Measurements from ENCODE around the gene MAPK6.

The MAPK6 gene

GRCh38 chr15:52098323-52098722 is 79.3 kb downstream of the MAPK6 start:
- WGBS (ENCODE audit: extremely low coverage, insufficient coverage, insufficient read length), result no CpG with 5 or more reads among the region's 2 CpGs
- Histone ChIP-seq H3K4me3 (ENCODE audit: low read depth, low read length) (no peak overlapping the region), H3K14ac (ENCODE audit: low read length) (no peak overlapping the region)

GRCh38 chr15:52099651-52100272 is 80.7 kb downstream of the MAPK6 start:
- H2BK12ac ChIP-seq (ENCODE audit: low read length), result no peak overlapping the region
- no peak for DNase-seq
- H3K23ac ChIP-seq (ENCODE audit: low read length), result no peak overlapping the region
- H3K9ac ChIP-seq (ENCODE audit: low read length), result no peak overlapping the region
- H3K4me3 ChIP-seq (ENCODE audit: low read depth, low read length), result no peak overlapping the region
- no peak overlapping the region for H2BK120ac ChIP-seq (ENCODE audit: insufficient read depth, low read length, poor library complexity)
- no peak overlapping the region for H3K14ac ChIP-seq (ENCODE audit: low read length)
- H3K4me2 ChIP-seq (ENCODE audit: low read length), result no peak overlapping the region
- no peaks in the 10 kb centered on the region for H3K27me3 ChIP-seq (ENCODE audit: insufficient read depth, low read length)
- no peaks in the 10 kb centered on the region for H3K4me1 ChIP-seq (ENCODE audit: control insufficient read depth in 1 of 2, insufficient read depth in 2 of 2, low read length in 2 of 2)
- no peak overlapping the region for H4K12ac ChIP-seq (ENCODE audit: low read depth, low read length)
- no peak overlapping the region for H3K4ac ChIP-seq (ENCODE audit: low read depth, low read length)
- H3K79me2 ChIP-seq (ENCODE audit: control insufficient read depth, insufficient read depth, low read length, poor library complexity), result no peaks in the 10 kb centered on the region
- no peak overlapping the region for H2AK5ac ChIP-seq (ENCODE audit: low read length)
- no peaks in the 10 kb centered on the region for H3K9me3 ChIP-seq (ENCODE audit: insufficient read depth, low read depth, low read length)
- no peak overlapping the region for H4K8ac ChIP-seq (ENCODE audit: low read depth, low read length)
- no peak overlapping the region for H2AFZ ChIP-seq (ENCODE audit: insufficient read depth, low read length, poor library complexity)
- H4K91ac ChIP-seq (ENCODE audit: low read depth, low read length), result no peak overlapping the region
- no peak overlapping the region for H2BK5ac ChIP-seq (ENCODE audit: low read depth, low read length, poor library complexity)
- WGBS (ENCODE audit: extremely low coverage, insufficient coverage, insufficient read length), result 100% methylated on average over 1 of the region's 15 CpGs
- no peak overlapping the region for H3K27ac ChIP-seq (ENCODE audit: low read depth, low read length)
- no peaks in the 10 kb centered on the region for H3K36me3 ChIP-seq (ENCODE audit: control insufficient read depth in 1 of 2, insufficient read depth in 2 of 2, low read length in 2 of 2)
- no peaks in the 10 kb centered on the region for H3K79me1 ChIP-seq (ENCODE audit: low read length)
- H3K18ac ChIP-seq (ENCODE audit: low read length), result no peak overlapping the region

More at GRCh38 chr15:52098323-52098722, 79.3 kb downstream of the MAPK6 start:
- H4K91ac ChIP-seq (ENCODE audit: low read depth, low read length), result no peak overlapping the region
- no peak overlapping the region for H3K4me2 ChIP-seq (ENCODE audit: low read length)
- no peak overlapping the region for H4K12ac ChIP-seq (ENCODE audit: low read depth, low read length)
- no peak for DNase-seq
- H3K9me3 ChIP-seq (ENCODE audit: insufficient read depth, low read depth, low read length), result peaks cover 2% of the 10 kb centered on the region
- H2BK12ac ChIP-seq (ENCODE audit: low read length), result no peak overlapping the region
- H2BK120ac ChIP-seq (ENCODE audit: insufficient read depth, low read length, poor library complexity), result no peak overlapping the region
- H3K79me2 ChIP-seq (ENCODE audit: control insufficient read depth, insufficient read depth, low read length, poor library complexity), result no peaks in the 10 kb centered on the region
- no peak overlapping the region for H4K8ac ChIP-seq (ENCODE audit: low read depth, low read length)
- no peak overlapping the region for H2AK5ac ChIP-seq (ENCODE audit: low read length)
- no peak overlapping the region for H3K18ac ChIP-seq (ENCODE audit: low read length)
- H2BK5ac ChIP-seq (ENCODE audit: low read depth, low read length, poor library complexity), result no peak overlapping the region
- H3K23ac ChIP-seq (ENCODE audit: low read length), result no peak overlapping the region
- H3K4me1 ChIP-seq (ENCODE audit: control insufficient read depth in 1 of 2, insufficient read depth in 2 of 2, low read length in 2 of 2), result no peaks in the 10 kb centered on the region
- no peaks in the 10 kb centered on the region for H3K27me3 ChIP-seq (ENCODE audit: insufficient read depth, low read length)
- no peak overlapping the region for H2AFZ ChIP-seq (ENCODE audit: insufficient read depth, low read length, poor library complexity)
- no peak overlapping the region for H3K9ac ChIP-seq (ENCODE audit: low read length)
- no peaks in the 10 kb centered on the region for H3K79me1 ChIP-seq (ENCODE audit: low read length)
- H3K36me3 ChIP-seq (ENCODE audit: control insufficient read depth in 1 of 2, insufficient read depth in 2 of 2, low read length in 2 of 2), result no peaks in the 10 kb centered on the region
- H3K4ac ChIP-seq (ENCODE audit: low read depth, low read length), result no peak overlapping the region
- no peak overlapping the region for H3K27ac ChIP-seq (ENCODE audit: low read depth, low read length)

GRCh38 chr15:52100807-52101442 is 81.9 kb downstream of the MAPK6 start:
- Histone ChIP-seq H3K4me2 (ENCODE audit: low read length) (no peak overlapping the region), H2BK12ac (ENCODE audit: low read length) (no peak overlapping the region), H3K27ac (ENCODE audit: low read depth, low read length) (no peak overlapping the region), H3K79me2 (ENCODE audit: control insufficient read depth, insufficient read depth, low read length, poor library complexity) (no peaks in the 10 kb centered on the region), H3K14ac (ENCODE audit: low read length) (no peak overlapping the region), H3K4me3 (ENCODE audit: low read depth, low read length) (no peak overlapping the region), H4K12ac (ENCODE audit: low read depth, low read length) (no peak overlapping the region), H4K8ac (ENCODE audit: low read depth, low read length) (no peak overlapping the region), H3K4me1 (ENCODE audit: control insufficient read depth in 1 of 2, insufficient read depth in 2 of 2, low read length in 2 of 2) (no peaks in the 10 kb centered on the region), H3K36me3 (ENCODE audit: control insufficient read depth in 1 of 2, insufficient read depth in 2 of 2, low read length in 2 of 2) (no peaks in the 10 kb centered on the region), H2AK5ac (ENCODE audit: low read length) (no peak overlapping the region), H3K27me3 (ENCODE audit: insufficient read depth, low read length) (no peaks in the 10 kb centered on the region), H3K18ac (ENCODE audit: low read length) (no peak overlapping the region), H3K4ac (ENCODE audit: low read depth, low read length) (no peak overlapping the region), H4K91ac (ENCODE audit: low read depth, low read length) (no peak overlapping the region), H3K23ac (ENCODE audit: low read length) (no peak overlapping the region), H2AFZ (ENCODE audit: insufficient read depth, low read length, poor library complexity) (no peak overlapping the region), H2BK120ac (ENCODE audit: insufficient read depth, low read length, poor library complexity) (no peak overlapping the region), H3K79me1 (ENCODE audit: low read length) (no peaks in the 10 kb centered on the region), H2BK5ac (ENCODE audit: low read depth, low read length, poor library complexity) (no peak overlapping the region), H3K9ac (ENCODE audit: low read length) (no peak overlapping the region), H3K9me3 (ENCODE audit: insufficient read depth, low read depth, low read length) (no peaks in the 10 kb centered on the region)
- peak; percentile 74 for DNase-seq
- no CpG with 5 or more reads among the region's 6 CpGs for WGBS (ENCODE audit: extremely low coverage, insufficient coverage, insufficient read length)

GRCh38 chr15:52101542-52102323 is 82.7 kb downstream of the MAPK6 start:
- Histone ChIP-seq H3K9ac (ENCODE audit: low read length) (no peak overlapping the region), H2AFZ (ENCODE audit: insufficient read depth, low read length, poor library complexity) (no peak overlapping the region), H3K18ac (ENCODE audit: low read length) (no peak overlapping the region), H2BK12ac (ENCODE audit: low read length) (no peak overlapping the region), H3K36me3 (ENCODE audit: control insufficient read depth in 1 of 2, insufficient read depth in 2 of 2, low read length in 2 of 2) (no peaks in the 10 kb centered on the region), H3K79me1 (ENCODE audit: low read length) (no peaks in the 10 kb centered on the region), H3K27me3 (ENCODE audit: insufficient read depth, low read length) (no peaks in the 10 kb centered on the region), H3K4me3 (ENCODE audit: low read depth, low read length) (no peak overlapping the region), H3K4ac (ENCODE audit: low read depth, low read length) (no peak overlapping the region), H2AK5ac (ENCODE audit: low read length) (no peak overlapping the region), H3K4me1 (ENCODE audit: control insufficient read depth in 1 of 2, insufficient read depth in 2 of 2, low read length in 2 of 2) (no peaks in the 10 kb centered on the region), H3K4me2 (ENCODE audit: low read length) (no peak overlapping the region), H3K23ac (ENCODE audit: low read length) (no peak overlapping the region), H3K79me2 (ENCODE audit: control insufficient read depth, insufficient read depth, low read length, poor library complexity) (no peaks in the 10 kb centered on the region), H3K9me3 (ENCODE audit: insufficient read depth, low read depth, low read length) (no peaks in the 10 kb centered on the region), H4K91ac (ENCODE audit: low read depth, low read length) (no peak overlapping the region), H4K12ac (ENCODE audit: low read depth, low read length) (no peak overlapping the region), H2BK5ac (ENCODE audit: low read depth, low read length, poor library complexity) (no peak overlapping the region), H2BK120ac (ENCODE audit: insufficient read depth, low read length, poor library complexity) (no peak overlapping the region), H3K14ac (ENCODE audit: low read length) (no peak overlapping the region), H4K8ac (ENCODE audit: low read depth, low read length) (no peak overlapping the region), H3K27ac (ENCODE audit: low read depth, low read length) (no peak overlapping the region)
- no peak for DNase-seq
- whole genome bisulfite sequencing (ENCODE audit: extremely low coverage, insufficient coverage, insufficient read length), result no CpG with 5 or more reads among the region's 16 CpGs

All from trophoblast cell (in vitro differentiated cells and primary cell).